ENCODE results near the gene SMIM24.
A peak's percentile ranks its signal among the peaks of the same experiment; 100 is the strongest.
"Not testable (repeated sequence)": the region's sequence is repeated elsewhere in the genome, so short reads cannot be mapped to it uniquely, and the experiment has no call there.

The SMIM24 gene

GRCh38 chr19:3480383-3481091, at the start of gene SMIM24:
TSS of gene SMIM24 (minus strand) at chr19:3480525. CDS start at chr19:3480463, 62 bp downstream.
- DNase-seq, result no peak

GRCh38 chr19:3529299-3529698, 49.0 kb upstream of the SMIM24 start:
- DNase-seq, result not testable (repeated sequence)

- no peak for DNase-seq
Measured at GRCh38 chr19:3528539-3529211, 48.4 kb upstream of the SMIM24 start.

- no peak for DNase-seq
Measured at GRCh38 chr19:3528080-3528479, 47.8 kb upstream of the SMIM24 start.

- no peak for DNase-seq
Measured at GRCh38 chr19:3527238-3527910, 47.0 kb upstream of the SMIM24 start.

GRCh38 chr19:3526507-3527237, 46.3 kb upstream of the SMIM24 start:
- DNase-seq, result no peak

DNA sequence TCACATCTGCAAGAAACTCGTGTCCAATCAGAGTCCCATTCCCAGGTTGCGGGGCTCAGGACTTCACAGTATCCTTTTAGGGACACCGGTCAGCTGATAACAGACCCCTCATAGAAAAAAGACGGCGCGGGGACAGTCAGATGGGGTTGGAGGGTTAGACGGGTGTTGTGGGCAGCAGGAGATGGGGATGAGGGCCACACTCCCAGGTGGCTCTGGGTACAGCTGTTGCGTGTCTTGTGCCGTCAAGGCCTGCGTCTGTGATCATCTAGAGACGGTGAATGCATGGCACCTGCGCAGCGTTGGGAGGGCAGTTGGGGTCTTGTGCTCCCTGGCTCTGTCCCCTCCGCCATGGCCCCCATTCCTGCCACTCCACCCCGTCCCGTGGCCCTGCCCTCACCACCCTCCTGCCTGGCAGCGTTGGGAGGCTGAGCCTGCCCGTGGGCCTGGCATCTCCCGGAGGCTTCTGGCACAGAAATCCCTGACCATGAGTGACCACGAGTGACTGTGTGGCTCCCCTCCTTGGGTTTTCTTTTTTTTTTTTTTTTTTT, 44.7 kb upstream of the SMIM24 start:
- DNase-seq, result no peak

DNA sequence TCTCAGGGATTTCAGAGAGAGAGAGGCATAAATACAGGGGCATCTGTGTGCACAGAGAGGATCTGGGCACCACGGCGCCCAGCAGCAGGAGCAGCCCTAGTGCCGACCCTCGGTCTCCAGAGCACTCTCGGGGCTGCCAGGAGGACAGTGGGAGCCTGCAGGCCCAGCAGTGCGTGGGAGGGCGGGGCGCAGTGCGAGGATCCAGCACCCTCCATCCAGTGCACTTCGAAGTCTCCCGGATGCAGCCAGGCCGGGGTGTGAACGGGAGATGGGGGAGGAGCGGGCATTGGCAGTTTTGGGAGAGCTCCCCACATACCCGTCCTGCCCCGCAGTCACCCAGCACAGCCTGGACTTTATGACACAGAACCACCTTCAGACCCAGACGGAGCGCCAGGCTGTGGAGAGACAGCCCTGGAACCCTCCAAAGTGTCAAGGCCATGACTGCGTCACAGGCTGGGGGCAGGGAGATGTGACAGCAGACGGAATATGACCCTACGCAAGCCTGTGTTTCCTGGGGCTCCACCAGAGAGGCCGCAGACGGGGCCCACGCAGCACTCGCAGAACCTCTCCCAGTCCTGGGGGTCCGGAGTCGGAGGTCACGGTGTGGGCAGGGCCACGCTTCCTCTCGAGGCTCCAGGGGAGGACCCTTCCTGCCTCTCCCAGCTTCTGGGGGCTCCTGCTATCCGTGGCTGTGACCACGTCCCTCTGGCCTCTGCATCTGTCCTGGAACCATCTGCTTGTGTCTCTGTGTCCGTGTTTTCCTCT, 43.9 kb upstream of the SMIM24 start:
- no peak for DNase-seq

DNA sequence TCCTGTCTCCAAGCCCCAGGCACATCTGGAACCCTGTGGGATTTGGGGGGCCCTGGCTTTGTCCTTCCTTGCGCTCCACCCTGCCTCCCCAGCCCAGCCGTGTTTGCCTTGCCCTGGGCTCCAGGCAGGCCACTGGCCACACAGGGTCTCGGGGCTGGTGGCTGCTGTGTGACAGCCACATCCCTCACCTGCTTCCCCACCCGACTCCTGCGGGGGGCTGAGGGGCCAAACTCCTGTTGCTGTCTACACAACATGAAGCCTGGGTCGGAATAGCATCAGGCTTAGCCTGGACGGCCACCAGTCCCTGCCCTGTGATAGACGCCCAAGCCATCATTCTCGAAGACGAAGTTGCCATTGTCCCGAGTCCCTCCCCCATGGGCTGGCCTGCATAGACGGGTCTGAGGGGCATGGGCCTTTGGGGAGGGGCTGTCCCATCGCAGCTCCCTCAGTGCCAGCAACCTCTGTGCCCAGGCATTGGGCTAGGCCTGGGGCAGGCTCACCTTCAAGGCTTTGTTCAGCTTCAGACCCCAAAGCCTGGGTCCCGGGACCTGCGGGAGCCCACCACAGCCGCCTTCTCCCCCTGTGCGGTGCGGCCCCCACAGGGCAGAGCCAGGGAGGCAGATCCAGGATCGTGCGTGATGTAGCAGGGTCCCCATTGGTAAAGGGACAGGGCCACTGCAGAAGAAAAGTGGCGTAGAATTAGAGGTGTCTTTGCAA, 43.2 kb upstream of the SMIM24 start:
- DNase-seq, result no peak

DNA sequence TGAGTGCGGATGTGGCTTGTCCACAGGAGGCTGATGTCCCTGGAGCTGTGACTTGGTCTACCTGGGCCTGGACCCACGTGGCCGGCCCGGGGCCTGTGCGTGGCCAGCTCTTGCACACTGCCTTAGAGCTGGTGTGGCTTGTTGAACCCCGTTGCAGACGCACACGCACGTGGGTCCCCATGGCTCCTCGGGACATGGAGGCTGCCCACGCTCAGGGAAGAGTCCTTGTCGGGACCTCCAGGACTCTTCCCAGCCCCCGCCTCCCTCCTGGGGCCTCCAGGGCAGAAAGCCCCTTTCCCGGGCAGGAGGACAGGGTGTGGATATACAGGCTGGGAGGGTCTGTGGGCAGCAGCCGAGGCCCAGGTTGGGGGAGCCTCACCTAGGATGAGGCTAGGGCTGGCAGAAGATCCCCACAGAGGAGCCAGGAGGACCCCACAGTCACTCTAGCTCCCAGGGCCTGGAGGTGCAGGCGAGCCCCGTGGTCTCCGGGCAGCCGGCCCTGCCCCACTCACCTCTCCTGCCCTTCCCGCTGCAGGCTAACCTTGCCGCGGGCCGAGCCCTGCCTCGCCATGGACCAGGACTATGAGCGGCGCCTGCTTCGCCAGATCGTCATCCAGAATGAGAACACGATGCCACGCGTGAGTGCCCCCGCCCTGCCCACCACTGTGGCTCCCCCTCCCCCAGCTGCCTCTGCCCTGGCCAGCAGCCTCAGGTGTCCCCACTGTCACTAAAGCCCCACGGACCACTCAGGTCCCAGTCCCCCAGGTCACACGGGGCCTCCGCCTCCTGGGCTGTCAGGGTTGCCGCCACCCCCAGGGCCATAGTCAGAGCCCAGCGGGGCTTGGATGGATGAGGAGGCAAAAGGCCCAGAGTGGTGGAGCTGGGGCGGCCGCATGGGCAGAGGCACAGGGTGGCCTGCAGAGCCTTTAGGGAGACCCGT, 42.4 kb upstream of the SMIM24 start:
- no peak for DNase-seq

DNA sequence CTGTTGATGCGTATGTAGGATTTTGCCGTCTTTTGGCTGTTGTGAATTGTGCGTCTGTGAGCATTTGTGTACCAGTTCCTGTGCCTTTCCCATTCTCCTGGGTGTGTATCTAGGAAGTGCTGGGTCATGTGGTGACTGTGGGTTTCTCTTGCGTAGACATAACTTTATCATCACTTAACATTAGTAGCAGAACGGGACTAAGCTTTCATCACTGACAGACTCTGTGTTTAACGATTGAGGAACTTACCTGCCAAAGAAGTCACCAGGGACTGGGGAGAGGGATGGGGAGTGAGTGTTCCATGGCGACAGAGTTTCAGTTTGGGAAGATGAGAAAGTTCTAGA, 40.8 kb upstream of the SMIM24 start:
- peak; percentile 23 for DNase-seq

DNA sequence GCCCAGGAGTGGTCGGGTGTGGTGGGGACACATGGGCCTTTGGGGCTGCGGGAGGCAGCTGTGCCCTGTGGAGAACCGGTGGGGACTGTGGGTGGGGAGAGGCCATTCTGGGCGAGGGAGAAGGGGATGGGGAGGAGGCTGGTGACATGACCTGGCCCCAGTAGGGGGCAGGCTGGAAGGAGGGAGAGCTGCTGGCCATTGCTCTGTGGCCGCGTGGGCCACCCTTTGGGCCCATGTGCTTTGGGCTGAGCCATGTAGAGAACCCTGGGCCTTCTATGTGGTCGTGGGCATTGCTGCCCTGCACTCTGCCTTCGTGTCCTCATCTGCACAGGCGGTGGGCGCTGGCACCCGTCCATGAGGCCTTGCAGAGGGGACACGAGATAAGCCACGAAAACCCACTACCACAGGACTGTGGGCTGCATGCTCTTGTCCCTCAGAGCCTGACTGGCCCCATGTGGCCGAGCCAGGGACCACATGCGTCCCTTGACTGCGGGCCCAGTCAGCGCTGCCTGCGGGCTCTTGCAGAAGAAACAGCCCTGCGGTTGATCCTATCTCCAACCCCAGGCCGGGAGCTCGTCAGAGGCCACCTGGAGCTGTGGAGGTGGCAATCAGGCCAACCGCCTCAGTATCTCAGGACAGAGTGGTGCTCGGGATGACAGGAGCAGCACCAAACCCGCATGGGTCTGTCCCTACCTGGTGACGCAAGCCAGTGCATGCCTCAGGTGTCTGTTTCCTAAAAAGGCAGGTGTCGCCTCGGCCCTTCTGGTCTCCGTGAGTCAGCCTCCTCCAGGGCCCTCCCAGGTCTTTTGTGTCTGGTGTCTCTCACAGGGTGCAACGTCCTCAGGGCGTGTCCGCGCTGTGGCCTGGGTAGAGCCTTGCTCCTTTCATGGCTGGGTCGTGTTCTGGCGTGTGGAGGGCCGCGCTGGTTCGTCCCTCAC, 40.1 kb upstream of the SMIM24 start:
- DNase-seq, result no peak

DNA sequence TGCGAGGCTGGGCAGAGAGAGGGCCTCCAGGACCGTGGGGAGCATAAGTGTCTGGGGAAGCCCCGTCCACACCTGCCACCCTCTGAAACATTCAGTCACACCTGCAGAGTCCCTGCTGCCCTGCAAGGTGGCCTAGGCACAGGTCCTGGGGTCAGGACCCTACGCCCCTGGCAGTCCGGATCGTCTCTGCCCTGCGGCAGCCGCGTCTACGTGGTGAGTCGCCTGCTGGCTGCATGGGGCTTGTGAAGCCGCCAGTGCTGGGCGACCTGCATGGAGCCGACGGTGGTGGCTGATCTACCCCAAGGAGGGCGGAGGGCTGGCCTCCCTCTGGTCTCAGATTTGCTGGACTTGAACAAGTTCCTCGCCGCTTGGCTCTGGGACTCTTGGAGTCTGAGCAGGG, 38.8 kb upstream of the SMIM24 start:
- DNase-seq, result no peak

- DNase-seq, result no peak
Measured at GRCh38 chr19:3518659-3519058, 38.3 kb upstream of the SMIM24 start.

- no peak for DNase-seq
Measured at GRCh38 chr19:3518255-3518654, 37.9 kb upstream of the SMIM24 start.

- DNase-seq, result no peak
Measured at GRCh38 chr19:3517638-3518037, 37.3 kb upstream of the SMIM24 start.

DNA sequence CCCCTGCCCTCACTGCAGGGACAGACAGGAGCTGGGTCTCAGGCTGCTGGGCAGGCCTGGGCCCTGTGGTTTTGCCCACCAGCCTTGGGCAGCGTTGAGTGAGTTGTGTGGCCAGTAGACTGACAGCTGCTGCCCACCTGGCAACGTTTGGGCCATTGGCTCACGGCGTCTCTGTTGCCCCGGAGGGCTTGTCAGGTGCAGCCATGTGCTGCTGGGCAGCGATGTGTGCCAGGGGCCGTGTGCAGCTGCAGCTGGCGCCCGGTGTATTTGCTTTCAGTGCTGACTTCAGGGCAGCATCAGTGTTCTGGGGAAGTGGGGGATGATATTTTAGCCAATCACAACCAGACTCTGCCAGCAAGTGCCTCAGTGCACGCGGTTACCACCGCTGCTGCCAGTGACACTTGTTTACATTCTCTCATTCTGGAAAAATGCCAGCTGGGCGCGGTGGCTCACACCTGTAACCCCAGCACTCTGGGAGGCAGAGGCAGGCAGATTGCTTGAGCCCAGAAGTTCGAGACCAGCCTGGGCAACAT, 36.4 kb upstream of the SMIM24 start:
- no peak for DNase-seq

- DNase-seq, result no peak
Measured at GRCh38 chr19:3515891-3516422, 35.6 kb upstream of the SMIM24 start.

- no peak for DNase-seq
Measured at GRCh38 chr19:3514930-3515329, 34.6 kb upstream of the SMIM24 start.

All from GF-D8 (cell line).